GM12891 (cell line): ENCODE results near the gene TLNRD1.

Experiments
- PAX5 ChIP-seq: IDR thresholded peaks from 2 replicates; pipeline ENCODE4 v1.6.1; 2011; ENCODE audit warnings: low read length, moderate library complexity, mild to moderate bottlenecking; ENCODE audit not compliant: insufficient read depth, severe bottlenecking
- POLR2A ChIP-seq: IDR thresholded peaks from 2 replicates; pipeline ENCODE4 v1.6.1; 2011; ENCODE audit warnings: low read depth, low read length, control low read depth
- POLR2AphosphoS5 ChIP-seq: IDR thresholded peaks from 2 replicates; pipeline ENCODE4 v1.6.1; 2011; ENCODE audit warnings: low read depth, low read length, control low read depth
- POU2F2 ChIP-seq: IDR thresholded peaks from 2 replicates; pipeline ENCODE4 v1.6.1; 2011; ENCODE audit warnings: low read depth, mild to moderate bottlenecking, control low read depth, low read length, moderate library complexity
- TAF1 ChIP-seq: IDR thresholded peaks from 2 replicates; pipeline ENCODE4 v1.6.1; 2011; ENCODE audit warnings: low read depth, low read length, control low read depth

DNA sequence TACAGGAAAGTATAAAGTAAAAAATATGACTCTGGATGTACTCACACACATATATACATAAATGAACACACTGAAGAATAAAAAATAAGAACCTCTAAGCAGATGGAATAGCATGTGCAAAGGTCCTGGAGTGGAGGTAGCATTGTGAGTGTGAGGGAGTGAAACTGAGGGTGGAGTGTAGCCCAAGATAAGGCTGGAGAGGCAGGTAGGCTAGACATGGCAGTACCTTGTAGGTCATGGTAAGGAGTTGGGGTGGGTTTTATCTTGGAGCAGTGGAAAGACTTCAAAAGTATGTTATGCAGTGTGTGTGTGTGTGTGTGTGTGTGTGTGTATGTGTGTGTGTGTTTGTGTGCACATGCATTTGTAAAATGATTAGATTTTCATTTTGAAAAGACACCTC, 49.5 kb downstream of the TLNRD1 start:
- TF ChIP-seq POLR2A (no peak), POLR2AphosphoS5 (no peak), POU2F2 (no peak), PAX5 (no peak), TAF1 (no peak)
